Measurements from ENCODE around the gene KCNQ5. TPM values are rescaled to one million over a fixed set of nuclear protein-coding genes. Genes with fewer than 3 reads are reported as not detected.

KCNQ5 gene
- total RNA-seq, 1 experiment from 2014 or later = 2.0 TPM

- ChIA-PET CTCF (interaction anchor here (1.3 kb wide), 1 partner anchor 9 kb away, joined by 3 read pairs; no protein-coding TSS in a partner anchor), POLR2A (no interaction called here)
- Mint-ChIP-seq H3K4me1 (0 out of 2 replicates have a peak, but pooled peaks cover 3% of the 10 kb centered on the region), H3K9me3 (no peaks in the 10 kb centered on the region), H3K36me3 (no peaks in the 10 kb centered on the region), H3K27ac (no peak overlapping the region), H3K27me3 (ENCODE audit: low read depth) (no peaks in the 10 kb centered on the region), H3K4me3 (no peak overlapping the region)
- ATAC-seq (no peak), DNase-seq (ENCODE audit: low spot score) (no peak)
- TF ChIP-seq SP1 (CRISPR knock-in tag; conservative IDR thresholded peaks at IDR 0.05) = no peak
- TF ChIP-seq ATF3 (CRISPR knock-in tag; conservative IDR thresholded peaks at IDR 0.05) = no peak
- no peak for TF ChIP-seq ZNF532 (CRISPR knock-in tag; IDR thresholded peaks at IDR 0.05; ENCODE audit: borderline replicate concordance)
- TF ChIP-seq TEAD1 (CRISPR knock-in tag; IDR thresholded peaks at IDR 0.05) = no peak
- TF ChIP-seq ERG (CRISPR knock-in tag; IDR thresholded peaks at IDR 0.05) = no peak
- no peak for TF ChIP-seq ATF6 (CRISPR knock-in tag; IDR thresholded peaks at IDR 0.05)
- no peak for TF ChIP-seq ARID4B (CRISPR knock-in tag; IDR thresholded peaks at IDR 0.05; ENCODE audit: borderline replicate concordance)
- TF ChIP-seq FOXP4 (CRISPR knock-in tag; IDR thresholded peaks at IDR 0.05) = no peak
- no peak for TF ChIP-seq ATF1 (CRISPR knock-in tag; IDR thresholded peaks at IDR 0.05)
Measured at GRCh38 chr6:73143551-73143950, 521.7 kb downstream of the KCNQ5 start.

GRCh38 chr6:73144516-73144915 lies 522.7 kb downstream of the KCNQ5 start:
- H3K27me3 Mint-ChIP-seq (ENCODE audit: low read depth) = no peaks in the 10 kb centered on the region
- no peak for DNase-seq (ENCODE audit: low spot score)
- H3K27ac Mint-ChIP-seq = no peak overlapping the region
- ChIA-PET CTCF (interaction anchor here (0.9 kb wide), 1 partner anchor 10 kb away, joined by 7 read pairs; no protein-coding TSS in a partner anchor), POLR2A (no interaction called here)
- H3K9me3 Mint-ChIP-seq = no peaks in the 10 kb centered on the region
- H3K36me3 Mint-ChIP-seq = no peaks in the 10 kb centered on the region
- H3K4me1 Mint-ChIP-seq = 0 out of 2 replicates have a peak, but pooled peaks cover 3% of the 10 kb centered on the region
- ATAC-seq = no peak
- no peak overlapping the region for H3K4me3 Mint-ChIP-seq
- TF ChIP-seq RORB (CRISPR knock-in tag; IDR thresholded peaks at IDR 0.05) (no peak), ZBTB43 (CRISPR knock-in tag; IDR thresholded peaks at IDR 0.05) (no peak), IRF2 (CRISPR knock-in tag; IDR thresholded peaks at IDR 0.05; ENCODE audit: borderline replicate concordance, low read depth) (no peak), ZNF423 (CRISPR knock-in tag; IDR thresholded peaks at IDR 0.05) (no peak), ZNF121 (CRISPR knock-in tag; IDR thresholded peaks at IDR 0.05) (no peak), PRDM15 (CRISPR knock-in tag; IDR thresholded peaks at IDR 0.05) (no peak)

Measured in WTC11 (cell line).